ENCODE data around the gene GPC6.

- TF ChIP-seq GATA2 (IDR thresholded peaks at IDR 0.05; ENCODE audit: low read depth, low read length): no peak
- no peak for TF ChIP-seq GATA3 (IDR thresholded peaks at IDR 0.05; ENCODE audit: low read depth, low read length)
These were observed 724.5 kb downstream of the GPC6 start for GRCh38 chr13:93951108-93951507.

All from SH-SY5Y (cell line).